ENCODE results near the gene DEFB119.
"Not testable (repeated sequence)": the region's sequence is repeated elsewhere in the genome, so short reads cannot be mapped to it uniquely, and the experiment has no call there.

- not testable (repeated sequence) for TF ChIP-seq CTCF (IDR thresholded peaks at IDR 0.05; ENCODE audit: low read depth, low read length)
- TF ChIP-seq, protein P1, sequence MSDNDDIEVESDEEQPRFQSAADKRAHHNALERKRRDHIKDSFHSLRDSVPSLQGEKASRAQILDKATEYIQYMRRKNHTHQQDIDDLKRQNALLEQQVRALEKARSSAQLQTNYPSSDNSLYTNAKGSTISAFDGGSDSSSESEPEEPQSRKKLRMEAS (IDR thresholded peaks at IDR 0.05; ENCODE audit: low read depth, low read length): not testable (repeated sequence)
Measured at GRCh38 chr20:31426891-31427551, 36.6 kb upstream of the DEFB119 start.
